ENCODE data around the gene ASIP.

ASIP gene

GRCh38 chr20:34292496-34292895, 51.3 kb downstream of the ASIP start:
- no peak for ATAC-seq
- TF ChIP-seq ZFP30 (CRISPR knock-in tag; IDR thresholded peaks at IDR 0.05) (no peak), OSR1 (CRISPR knock-in tag; IDR thresholded peaks at IDR 0.05) (no peak), BACH2 (CRISPR knock-in tag; IDR thresholded peaks at IDR 0.05; ENCODE audit: borderline replicate concordance) (no peak), ZNF70 (CRISPR knock-in tag; IDR thresholded peaks at IDR 0.05) (no peak), ZFP3 (CRISPR knock-in tag; IDR thresholded peaks at IDR 0.05) (no peak)

GRCh38 chr20:34293119-34293518, 51.9 kb downstream of the ASIP start:
- ATAC-seq, result no peak
- TF ChIP-seq RARB (CRISPR knock-in tag; IDR thresholded peaks at IDR 0.05) (no peak), TSHZ2 (CRISPR knock-in tag; IDR thresholded peaks at IDR 0.05) (no peak)

GRCh38 chr20:34293589-34293988, 52.4 kb downstream of the ASIP start:
- ATAC-seq, result no peak
- no peak for TF ChIP-seq ARNTL (CRISPR knock-in tag; IDR thresholded peaks at IDR 0.05; ENCODE audit: borderline replicate concordance, low read depth)
- no peak for TF ChIP-seq ZNF565 (CRISPR knock-in tag; conservative IDR thresholded peaks at IDR 0.05; ENCODE audit: low read depth)
- TF ChIP-seq ZFP3 (CRISPR knock-in tag; IDR thresholded peaks at IDR 0.05), result no peak
- TF ChIP-seq TOX (CRISPR knock-in tag; IDR thresholded peaks at IDR 0.05; ENCODE audit: borderline replicate concordance), result no peak
- TF ChIP-seq POU6F1 (CRISPR knock-in tag; IDR thresholded peaks at IDR 0.05; ENCODE audit: borderline replicate concordance, low read depth), result no peak
- TF ChIP-seq TSHZ2 (CRISPR knock-in tag; IDR thresholded peaks at IDR 0.05), result no peak
- TF ChIP-seq CSDC2 (CRISPR knock-in tag; IDR thresholded peaks at IDR 0.05), result no peak
- no peak for TF ChIP-seq ZFP30 (CRISPR knock-in tag; IDR thresholded peaks at IDR 0.05)
- no peak for TF ChIP-seq SNAI2 (CRISPR knock-in tag; IDR thresholded peaks at IDR 0.05)
- TF ChIP-seq TCF4 (CRISPR knock-in tag; IDR thresholded peaks at IDR 0.05; ENCODE audit: borderline replicate concordance), result no peak
- TF ChIP-seq CSRNP3 (CRISPR knock-in tag; IDR thresholded peaks at IDR 0.05), result no peak
- TF ChIP-seq ZNF8 (CRISPR knock-in tag; IDR thresholded peaks at IDR 0.05), result no peak
- no peak for TF ChIP-seq ISL1 (CRISPR knock-in tag; IDR thresholded peaks at IDR 0.05)

GRCh38 chr20:34294563-34294962, 53.3 kb downstream of the ASIP start:
- no peak for ATAC-seq
- no peak for TF ChIP-seq ZC3H10 (CRISPR knock-in tag; IDR thresholded peaks at IDR 0.05)
- TF ChIP-seq ZNF70 (CRISPR knock-in tag; IDR thresholded peaks at IDR 0.05), result no peak
- no peak for TF ChIP-seq TOX (CRISPR knock-in tag; IDR thresholded peaks at IDR 0.05; ENCODE audit: borderline replicate concordance)
- no peak for TF ChIP-seq POU6F1 (CRISPR knock-in tag; IDR thresholded peaks at IDR 0.05; ENCODE audit: borderline replicate concordance, low read depth)
- TF ChIP-seq SNAI2 (CRISPR knock-in tag; IDR thresholded peaks at IDR 0.05), result no peak
- no peak for TF ChIP-seq OSR1 (CRISPR knock-in tag; IDR thresholded peaks at IDR 0.05)
- TF ChIP-seq CSDC2 (CRISPR knock-in tag; IDR thresholded peaks at IDR 0.05), result no peak
- TF ChIP-seq PPARA (CRISPR knock-in tag; IDR thresholded peaks at IDR 0.05; ENCODE audit: borderline replicate concordance), result no peak
- no peak for TF ChIP-seq PATZ1 (CRISPR knock-in tag; IDR thresholded peaks at IDR 0.05; ENCODE audit: borderline replicate concordance)
- no peak for TF ChIP-seq CSRNP3 (CRISPR knock-in tag; IDR thresholded peaks at IDR 0.05)
- no peak for TF ChIP-seq ESRRG (CRISPR knock-in tag; IDR thresholded peaks at IDR 0.05)
- no peak for TF ChIP-seq ISL1 (CRISPR knock-in tag; IDR thresholded peaks at IDR 0.05)
- no peak for TF ChIP-seq ZFP30 (CRISPR knock-in tag; IDR thresholded peaks at IDR 0.05)

Data from SK-N-SH treated with all-trans-retinoic acid at 6 μM for 48 hours (cell line).